ENCODE data around the gene JMJD8. TPM values are rescaled to one million over a fixed set of nuclear protein-coding genes. Genes with fewer than 3 reads are reported as not detected.

Gene JMJD8
- total RNA-seq, 1 donor from 2014 or later = 57.6 TPM

- TF ChIP-seq CTCF (IDR thresholded peaks at IDR 0.05) = no peak
- Mint-ChIP-seq H3K27me3 (ENCODE audit: unreplicated experiment) (no peaks in the 10 kb centered on the region), H3K4me1 (ENCODE audit: unreplicated experiment) (peaks cover 32% of the 10 kb centered on the region), H3K9me3 (ENCODE audit: unreplicated experiment) (no peaks in the 10 kb centered on the region), H3K4me3 (ENCODE audit: unreplicated experiment) (no peak overlapping the region), H3K27ac (ENCODE audit: unreplicated experiment) (no peak overlapping the region), H3K36me3 (ENCODE audit: unreplicated experiment) (no peaks in the 10 kb centered on the region)
- DNase-seq (ENCODE audit: extremely low spot score, unreplicated experiment) = no peak
These were observed 33.5 kb upstream of the JMJD8 start for GRCh38 chr16:717450-718245.

- Mint-ChIP-seq H3K9me3 (ENCODE audit: unreplicated experiment) (no peaks in the 10 kb centered on the region), H3K4me1 (ENCODE audit: unreplicated experiment) (peaks cover 32% of the 10 kb centered on the region), H3K27ac (ENCODE audit: unreplicated experiment) (no peak overlapping the region), H3K27me3 (ENCODE audit: unreplicated experiment) (no peaks in the 10 kb centered on the region), H3K36me3 (ENCODE audit: unreplicated experiment) (no peaks in the 10 kb centered on the region), H3K4me3 (ENCODE audit: unreplicated experiment) (peak overlapping the region; percentile 67)
- no peak for DNase-seq (ENCODE audit: extremely low spot score, unreplicated experiment)
- TF ChIP-seq CTCF (IDR thresholded peaks at IDR 0.05) = no peak
These were observed 32.7 kb upstream of the JMJD8 start for GRCh38 chr16:716768-717325.

- TF ChIP-seq CTCF (IDR thresholded peaks at IDR 0.05) = no peak
- H3K36me3 Mint-ChIP-seq (ENCODE audit: unreplicated experiment) = no peaks in the 10 kb centered on the region
- peak overlapping the region; percentile 14 for H3K27ac Mint-ChIP-seq (ENCODE audit: unreplicated experiment)
- peak overlapping the region; percentile 67 for H3K4me3 Mint-ChIP-seq (ENCODE audit: unreplicated experiment)
- H3K27me3 Mint-ChIP-seq (ENCODE audit: unreplicated experiment) = no peaks in the 10 kb centered on the region
- no peak for DNase-seq (ENCODE audit: extremely low spot score, unreplicated experiment)
- H3K9me3 Mint-ChIP-seq (ENCODE audit: unreplicated experiment) = no peaks in the 10 kb centered on the region
- H3K4me1 Mint-ChIP-seq (ENCODE audit: unreplicated experiment) = peaks cover 37% of the 10 kb centered on the region
These were observed 32.0 kb upstream of the JMJD8 start for GRCh38 chr16:716200-716568.

- Mint-ChIP-seq H3K9me3 (ENCODE audit: unreplicated experiment) (no peaks in the 10 kb centered on the region), H3K36me3 (ENCODE audit: unreplicated experiment) (no peaks in the 10 kb centered on the region), H3K27ac (ENCODE audit: unreplicated experiment) (peak overlapping the region; percentile 14), H3K4me3 (ENCODE audit: unreplicated experiment) (peak overlapping the region; percentile 67), H3K27me3 (ENCODE audit: unreplicated experiment) (no peaks in the 10 kb centered on the region), H3K4me1 (ENCODE audit: unreplicated experiment) (peaks cover 39% of the 10 kb centered on the region)
- TF ChIP-seq CTCF (IDR thresholded peaks at IDR 0.05) = peak; percentile 38
- no peak for DNase-seq (ENCODE audit: extremely low spot score, unreplicated experiment)
These were observed 31.5 kb upstream of the JMJD8 start for GRCh38 chr16:715477-716199.

Measured in osteocyte (in vitro differentiated cells).